ENCODE measurements around the gene ADCY5. TPM values are rescaled to one million over a fixed set of nuclear protein-coding genes. Genes with fewer than 3 reads are reported as not detected.

The ADCY5 gene
- total and polyA plus RNA-seq, 4 donors: 0.74 to 6.6 (median 2.9) TPM

DNA sequence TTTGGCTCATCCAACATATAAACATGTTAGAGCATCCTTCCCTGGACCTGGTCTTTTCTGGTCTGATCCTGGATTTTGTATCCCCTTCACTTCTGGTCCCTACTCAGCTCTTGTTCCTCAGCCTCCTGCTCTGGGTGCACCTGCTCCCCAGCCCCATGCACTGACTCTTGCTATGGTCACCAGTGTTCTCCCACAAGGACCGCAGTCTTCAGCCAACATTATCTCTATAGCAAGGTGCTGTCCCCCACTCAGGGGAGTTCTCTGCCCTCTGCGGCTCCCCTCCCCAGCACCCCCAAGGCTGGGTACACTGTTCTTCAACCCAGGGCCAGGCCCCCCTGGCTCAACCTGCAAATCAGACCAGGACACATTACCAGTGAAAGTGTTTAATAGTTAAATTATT, 167.0 kb downstream of the ADCY5 start:
- Histone ChIP-seq H3K4me3 (ENCODE audit: low read depth in 1 of 3, low read length in 3 of 3) (no peak overlapping the region), H3K9ac (ENCODE audit: low read depth in 1 of 2, low read length in 2 of 2) (no peak overlapping the region), H3K27me3 (ENCODE audit: control insufficient read depth in 4 of 4, insufficient read depth in 4 of 4, low read length in 3 of 4) (no peaks in the 10 kb centered on the region), H3K9me3 (ENCODE audit: control insufficient read depth in 4 of 4, low read length in 3 of 4) (no peaks in the 10 kb centered on the region), H3K27ac (ENCODE audit: low read depth in 1 of 2, low read length in 2 of 2) (no peak overlapping the region), H3K36me3 (ENCODE audit: control insufficient read depth in 4 of 4, insufficient read depth in 3 of 4, low read depth in 1 of 4, low read length in 3 of 4) (peaks cover 0 to 2% (median 0%) of the 10 kb centered on the region in 4 donors), H3K4me1 (ENCODE audit: control insufficient read depth in 4 of 4, insufficient read depth in 4 of 4, low read length in 3 of 4) (no peaks in the 10 kb centered on the region)
- 96% methylated on average over 2 of the region's 2 CpGs for WGBS
- TF ChIP-seq SP1 (IDR thresholded peaks at IDR 0.05): no peak
- TF ChIP-seq, protein P1, sequence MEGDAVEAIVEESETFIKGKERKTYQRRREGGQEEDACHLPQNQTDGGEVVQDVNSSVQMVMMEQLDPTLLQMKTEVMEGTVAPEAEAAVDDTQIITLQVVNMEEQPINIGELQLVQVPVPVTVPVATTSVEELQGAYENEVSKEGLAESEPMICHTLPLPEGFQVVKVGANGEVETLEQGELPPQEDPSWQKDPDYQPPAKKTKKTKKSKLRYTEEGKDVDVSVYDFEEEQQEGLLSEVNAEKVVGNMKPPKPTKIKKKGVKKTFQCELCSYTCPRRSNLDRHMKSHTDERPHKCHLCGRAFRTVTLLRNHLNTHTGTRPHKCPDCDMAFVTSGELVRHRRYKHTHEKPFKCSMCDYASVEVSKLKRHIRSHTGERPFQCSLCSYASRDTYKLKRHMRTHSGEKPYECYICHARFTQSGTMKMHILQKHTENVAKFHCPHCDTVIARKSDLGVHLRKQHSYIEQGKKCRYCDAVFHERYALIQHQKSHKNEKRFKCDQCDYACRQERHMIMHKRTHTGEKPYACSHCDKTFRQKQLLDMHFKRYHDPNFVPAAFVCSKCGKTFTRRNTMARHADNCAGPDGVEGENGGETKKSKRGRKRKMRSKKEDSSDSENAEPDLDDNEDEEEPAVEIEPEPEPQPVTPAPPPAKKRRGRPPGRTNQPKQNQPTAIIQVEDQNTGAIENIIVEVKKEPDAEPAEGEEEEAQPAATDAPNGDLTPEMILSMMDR (IDR thresholded peaks at IDR 0.05; ENCODE audit: low read depth, low read length, missing input control): no peak
- TF ChIP-seq, protein P2, sequence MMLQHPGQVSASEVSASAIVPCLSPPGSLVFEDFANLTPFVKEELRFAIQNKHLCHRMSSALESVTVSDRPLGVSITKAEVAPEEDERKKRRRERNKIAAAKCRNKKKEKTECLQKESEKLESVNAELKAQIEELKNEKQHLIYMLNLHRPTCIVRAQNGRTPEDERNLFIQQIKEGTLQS (IDR thresholded peaks at IDR 0.05): no peak
- DNase-seq (ENCODE audit: low spot score): no peak

DNA sequence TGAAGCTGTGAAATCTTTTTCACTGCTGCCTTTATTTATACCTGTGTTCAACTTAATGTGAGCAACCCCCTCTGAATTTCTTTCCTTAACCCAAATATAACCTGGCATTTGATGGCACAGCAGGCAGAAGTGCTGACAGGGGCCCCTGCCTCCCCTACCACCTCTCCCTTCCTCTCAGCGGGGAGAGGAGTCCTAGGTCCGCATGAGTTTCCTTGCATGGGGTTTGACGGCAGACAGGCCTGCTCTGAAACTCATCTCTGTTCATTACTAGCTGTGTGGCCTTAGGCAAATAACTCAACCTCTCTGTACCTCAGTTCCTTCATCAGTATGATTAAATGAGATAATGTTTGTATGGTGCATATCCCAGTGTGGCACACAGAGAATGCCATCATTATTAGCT, 167.5 kb downstream of the ADCY5 start:
- DNase-seq (ENCODE audit: low spot score): no peak
- 95% methylated on average over 3 of the region's 3 CpGs for WGBS
- no peaks in the 10 kb centered on the region for H3K9me3 ChIP-seq (ENCODE audit: control insufficient read depth in 4 of 4, low read length in 3 of 4)
- no peak for TF ChIP-seq SP1 (IDR thresholded peaks at IDR 0.05)
- TF ChIP-seq, protein P3, sequence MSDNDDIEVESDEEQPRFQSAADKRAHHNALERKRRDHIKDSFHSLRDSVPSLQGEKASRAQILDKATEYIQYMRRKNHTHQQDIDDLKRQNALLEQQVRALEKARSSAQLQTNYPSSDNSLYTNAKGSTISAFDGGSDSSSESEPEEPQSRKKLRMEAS (IDR thresholded peaks at IDR 0.05): no peak
- no peak for TF ChIP-seq RAD21 (IDR thresholded peaks at IDR 0.05)
- no peak for TF ChIP-seq HNF4A (conservative IDR thresholded peaks at IDR 0.05)
- no peak for TF ChIP-seq NR2F2 (IDR thresholded peaks at IDR 0.05)
- TF ChIP-seq GABPA (IDR thresholded peaks at IDR 0.05 in 1 of 2, conservative IDR thresholded peaks at IDR 0.05 in 1 of 2): no peak
- TF ChIP-seq JUND (IDR thresholded peaks at IDR 0.05): no peak
- TF ChIP-seq HNF4G (IDR thresholded peaks at IDR 0.05): no peak
- TF ChIP-seq FOXA2 (IDR thresholded peaks at IDR 0.05): no peak
- TF ChIP-seq, protein P4, sequence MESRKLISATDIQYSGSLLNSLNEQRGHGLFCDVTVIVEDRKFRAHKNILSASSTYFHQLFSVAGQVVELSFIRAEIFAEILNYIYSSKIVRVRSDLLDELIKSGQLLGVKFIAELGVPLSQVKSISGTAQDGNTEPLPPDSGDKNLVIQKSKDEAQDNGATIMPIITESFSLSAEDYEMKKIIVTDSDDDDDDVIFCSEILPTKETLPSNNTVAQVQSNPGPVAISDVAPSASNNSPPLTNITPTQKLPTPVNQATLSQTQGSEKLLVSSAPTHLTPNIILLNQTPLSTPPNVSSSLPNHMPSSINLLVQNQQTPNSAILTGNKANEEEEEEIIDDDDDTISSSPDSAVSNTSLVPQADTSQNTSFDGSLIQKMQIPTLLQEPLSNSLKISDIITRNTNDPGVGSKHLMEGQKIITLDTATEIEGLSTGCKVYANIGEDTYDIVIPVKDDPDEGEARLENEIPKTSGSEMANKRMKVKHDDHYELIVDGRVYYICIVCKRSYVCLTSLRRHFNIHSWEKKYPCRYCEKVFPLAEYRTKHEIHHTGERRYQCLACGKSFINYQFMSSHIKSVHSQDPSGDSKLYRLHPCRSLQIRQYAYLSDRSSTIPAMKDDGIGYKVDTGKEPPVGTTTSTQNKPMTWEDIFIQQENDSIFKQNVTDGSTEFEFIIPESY (IDR thresholded peaks at IDR 0.05): no peak
- no peak for TF ChIP-seq RXRA (IDR thresholded peaks at IDR 0.05)
- TF ChIP-seq, protein P2 (IDR thresholded peaks at IDR 0.05): no peak
- no peak for TF ChIP-seq EGR1 (IDR thresholded peaks at IDR 0.05; ENCODE audit: low read depth in 2 of 2)
- TF ChIP-seq TAF1 (conservative IDR thresholded peaks at IDR 0.05): no peak
- no peak overlapping the region for H3K4me3 ChIP-seq (ENCODE audit: low read depth in 1 of 3, low read length in 3 of 3)
- no peak overlapping the region for H3K9ac ChIP-seq (ENCODE audit: low read depth in 1 of 2, low read length in 2 of 2)
- H3K27me3 ChIP-seq (ENCODE audit: control insufficient read depth in 4 of 4, insufficient read depth in 4 of 4, low read length in 3 of 4): no peaks in the 10 kb centered on the region
- peaks cover 0 to 2% (median 0%) of the 10 kb centered on the region in 4 donors for H3K36me3 ChIP-seq (ENCODE audit: control insufficient read depth in 4 of 4, insufficient read depth in 3 of 4, low read depth in 1 of 4, low read length in 3 of 4)
- no peak overlapping the region for H3K27ac ChIP-seq (ENCODE audit: low read depth in 1 of 2, low read length in 2 of 2)
- H3K4me1 ChIP-seq (ENCODE audit: control insufficient read depth in 4 of 4, insufficient read depth in 4 of 4, low read length in 3 of 4): no peaks in the 10 kb centered on the region

DNA sequence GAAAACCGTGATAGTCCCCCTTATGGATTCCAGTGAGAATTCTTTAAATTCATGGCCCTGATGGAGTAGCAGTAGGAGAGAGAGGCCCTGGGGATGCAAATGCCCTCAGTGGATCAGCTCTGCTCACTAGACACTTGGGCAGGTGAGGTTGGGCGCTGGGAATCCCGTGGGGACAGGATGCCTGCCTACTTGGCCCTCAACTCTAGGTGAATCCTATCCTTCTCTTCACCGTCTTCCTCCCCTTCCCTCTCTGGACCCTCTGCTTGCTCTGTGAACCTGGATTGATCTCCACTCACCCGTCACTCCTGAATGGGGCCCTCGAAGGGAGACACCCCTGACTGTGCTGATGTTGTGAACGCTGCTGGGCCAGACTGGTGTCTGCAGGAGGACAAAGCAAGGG, 169.8 kb downstream of the ADCY5 start:
- Histone ChIP-seq H3K4me3 (ENCODE audit: low read depth in 1 of 3, low read length in 3 of 3) (no peak overlapping the region), H3K27me3 (ENCODE audit: control insufficient read depth in 4 of 4, insufficient read depth in 4 of 4, low read length in 3 of 4) (no peaks in the 10 kb centered on the region), H3K4me1 (ENCODE audit: control insufficient read depth in 4 of 4, insufficient read depth in 4 of 4, low read length in 3 of 4) (no peaks in the 10 kb centered on the region), H3K9ac (ENCODE audit: low read depth in 1 of 2, low read length in 2 of 2) (no peak overlapping the region), H3K9me3 (ENCODE audit: control insufficient read depth in 4 of 4, low read length in 3 of 4) (no peaks in the 10 kb centered on the region), H3K27ac (ENCODE audit: low read depth in 1 of 2, low read length in 2 of 2) (no peak overlapping the region), H3K36me3 (ENCODE audit: control insufficient read depth in 4 of 4, insufficient read depth in 3 of 4, low read depth in 1 of 4, low read length in 3 of 4) (no peaks in the 10 kb centered on the region)
- WGBS: 80% methylated on average over 7 of the region's 7 CpGs
- DNase-seq (ENCODE audit: low spot score): no peak
- TF ChIP-seq, protein P3 (IDR thresholded peaks at IDR 0.05): no peak
- no peak for TF ChIP-seq NR2F2 (IDR thresholded peaks at IDR 0.05)

Measured in liver (tissue), 9 donors.